DOHH2 (cell line): Measurements from ENCODE around the gene CABCOCO1.

Experiments used
- EZH2phosphoT487 ChIP-seq: fragments of 200-600 bp; sonication (generic); IDR thresholded peaks from 2 replicates; pipeline ENCODE4 v1.6.1; 2017; ENCODE audit warnings: borderline replicate concordance, mild to moderate bottlenecking, antibody characterized with exemption, low read length, moderate library complexity, mixed read lengths
- TF ChIP-seq, protein P1 (sequence below): fragments of 200-600 bp; sonication (generic); IDR thresholded peaks from one replicate; pipeline ENCODE4 v1.5.1; 2014; ENCODE audit warnings: antibody characterized with exemption, mild to moderate bottlenecking, low read depth, low read length; ENCODE audit not compliant: poor library complexity, severe bottlenecking

DNA sequence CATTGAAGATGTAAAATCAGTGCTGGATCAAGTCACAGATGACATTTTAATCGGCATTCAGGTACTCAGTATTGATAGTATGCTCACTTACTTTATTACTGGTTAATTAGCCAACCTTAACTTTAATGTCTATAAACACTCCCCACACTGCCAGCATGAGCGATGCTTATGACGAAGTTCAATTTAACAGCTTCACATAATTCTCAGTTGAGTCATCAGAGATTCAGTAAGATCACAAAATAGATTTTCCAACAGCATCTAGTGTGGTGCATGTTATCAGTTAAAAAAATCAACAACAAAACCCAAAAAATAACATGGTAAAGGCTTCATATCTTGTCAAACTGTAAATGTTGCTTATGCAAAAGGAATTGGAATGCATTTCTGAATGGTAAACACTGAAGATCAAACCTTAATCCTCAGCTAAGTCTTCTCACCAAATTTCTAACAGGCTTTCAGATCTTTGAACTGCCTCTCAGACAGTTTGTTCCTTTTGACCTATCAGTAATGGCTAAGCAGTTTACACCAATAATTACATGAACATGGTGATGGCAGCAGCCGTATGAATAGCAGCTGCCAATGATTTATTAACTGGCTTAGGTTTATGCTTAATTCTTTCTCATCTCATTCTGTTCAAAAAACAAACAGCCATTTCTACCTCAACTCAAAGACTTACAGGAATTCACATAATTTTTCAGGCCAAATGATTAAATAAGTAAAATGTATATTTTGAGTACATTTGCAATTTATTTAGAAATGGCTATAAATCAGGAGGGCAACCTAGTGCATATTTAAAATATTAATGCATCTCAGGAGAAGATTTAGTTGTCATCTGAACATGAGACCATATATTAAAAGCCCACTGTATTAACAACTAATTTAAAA is 98.5 kb downstream of the CABCOCO1 start:
- TF ChIP-seq, protein P1, sequence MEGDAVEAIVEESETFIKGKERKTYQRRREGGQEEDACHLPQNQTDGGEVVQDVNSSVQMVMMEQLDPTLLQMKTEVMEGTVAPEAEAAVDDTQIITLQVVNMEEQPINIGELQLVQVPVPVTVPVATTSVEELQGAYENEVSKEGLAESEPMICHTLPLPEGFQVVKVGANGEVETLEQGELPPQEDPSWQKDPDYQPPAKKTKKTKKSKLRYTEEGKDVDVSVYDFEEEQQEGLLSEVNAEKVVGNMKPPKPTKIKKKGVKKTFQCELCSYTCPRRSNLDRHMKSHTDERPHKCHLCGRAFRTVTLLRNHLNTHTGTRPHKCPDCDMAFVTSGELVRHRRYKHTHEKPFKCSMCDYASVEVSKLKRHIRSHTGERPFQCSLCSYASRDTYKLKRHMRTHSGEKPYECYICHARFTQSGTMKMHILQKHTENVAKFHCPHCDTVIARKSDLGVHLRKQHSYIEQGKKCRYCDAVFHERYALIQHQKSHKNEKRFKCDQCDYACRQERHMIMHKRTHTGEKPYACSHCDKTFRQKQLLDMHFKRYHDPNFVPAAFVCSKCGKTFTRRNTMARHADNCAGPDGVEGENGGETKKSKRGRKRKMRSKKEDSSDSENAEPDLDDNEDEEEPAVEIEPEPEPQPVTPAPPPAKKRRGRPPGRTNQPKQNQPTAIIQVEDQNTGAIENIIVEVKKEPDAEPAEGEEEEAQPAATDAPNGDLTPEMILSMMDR, result no peak
- no peak for TF ChIP-seq EZH2phosphoT487
